ENCODE results near the gene CTNNA2.

Gene CTNNA2

GRCh38 chr2:80244905-80245584, 732.2 kb downstream of the CTNNA2 start:
- Histone ChIP-seq H2AFZ (ENCODE audit: low read depth, low read length) (no peak overlapping the region), H3K9ac (ENCODE audit: low read length) (no peak overlapping the region), H2BK15ac (ENCODE audit: low read depth, poor library complexity, severe bottlenecking) (no peak overlapping the region), H3K4me1 (ENCODE audit: control insufficient read depth, insufficient read depth, low read depth, low read length) (no peaks in the 10 kb centered on the region), H2BK12ac (ENCODE audit: low read length in 2 of 2) (no peak overlapping the region), H3K4ac (ENCODE audit: low read depth in 1 of 2, low read length in 2 of 2) (no peak overlapping the region), H2AK5ac (ENCODE audit: low read length, severe bottlenecking) (no peak overlapping the region), H3K79me1 (replicated peaks; ENCODE audit: low read length, poor library complexity, severe bottlenecking) (no peaks in the 10 kb centered on the region), H4K8ac (ENCODE audit: low read length) (no peak overlapping the region), H3K4me3 (ENCODE audit: insufficient read depth in 1 of 2, low read depth in 1 of 2, low read length in 2 of 2) (no peak overlapping the region), H3K18ac (ENCODE audit: low read depth in 1 of 2, low read length in 2 of 2) (no peak overlapping the region), H3K27me3 (ENCODE audit: control insufficient read depth in 1 of 2, insufficient read depth in 1 of 2, low read length in 2 of 2) (peaks cover 0 to 20% of the 10 kb centered on the region in 2 experiments), H3K36me3 (ENCODE audit: control insufficient read depth in 1 of 2, insufficient read depth in 2 of 2, low read depth in 1 of 2, low read length in 2 of 2) (no peaks in the 10 kb centered on the region), H2BK5ac (ENCODE audit: low read depth, low read length, poor library complexity, severe bottlenecking) (no peak overlapping the region), H4K91ac (ENCODE audit: low read length) (no peak overlapping the region), H3K14ac (ENCODE audit: low read length in 2 of 2) (no peak overlapping the region), H2BK120ac (ENCODE audit: low read depth, low read length) (no peak overlapping the region), H3K23ac (ENCODE audit: low read length in 2 of 2) (no peak overlapping the region), H3K9me3 (ENCODE audit: control insufficient read depth, low read length) (no peaks in the 10 kb centered on the region), H3K27ac (ENCODE audit: low read length, poor library complexity, severe bottlenecking) (no peak overlapping the region), H3K4me2 (ENCODE audit: low read length, poor library complexity, severe bottlenecking) (no peak overlapping the region)
- no peak for DNase-seq
- WGBS, result 85% methylated on average over 7 of the region's 8 CpGs

- no peak overlapping the region for H3K4me2 ChIP-seq (ENCODE audit: low read length, poor library complexity, severe bottlenecking)
- H3K4me1 ChIP-seq (ENCODE audit: control insufficient read depth, insufficient read depth, low read depth, low read length), result no peaks in the 10 kb centered on the region
- H3K18ac ChIP-seq (ENCODE audit: low read depth in 1 of 2, low read length in 2 of 2), result no peak overlapping the region
- DNase-seq, result no peak
- H4K8ac ChIP-seq (ENCODE audit: low read length), result no peak overlapping the region
- H3K4me3 ChIP-seq (ENCODE audit: insufficient read depth in 1 of 2, low read depth in 1 of 2, low read length in 2 of 2), result no peak overlapping the region
- H3K14ac ChIP-seq (ENCODE audit: low read length in 2 of 2), result no peak overlapping the region
- H3K9me3 ChIP-seq (ENCODE audit: control insufficient read depth, low read length), result no peaks in the 10 kb centered on the region
- no peak overlapping the region for H2AFZ ChIP-seq (ENCODE audit: low read depth, low read length)
- no peak overlapping the region for H2AK5ac ChIP-seq (ENCODE audit: low read length, severe bottlenecking)
- H3K27ac ChIP-seq (ENCODE audit: low read length, poor library complexity, severe bottlenecking), result no peak overlapping the region
- WGBS, result 86% methylated on average over 1 of the region's 1 CpG
- H2BK5ac ChIP-seq (ENCODE audit: low read depth, low read length, poor library complexity, severe bottlenecking), result no peak overlapping the region
- H2BK120ac ChIP-seq (ENCODE audit: low read depth, low read length), result no peak overlapping the region
- no peaks in the 10 kb centered on the region for H3K79me1 ChIP-seq (replicated peaks; ENCODE audit: low read length, poor library complexity, severe bottlenecking)
- H3K23ac ChIP-seq (ENCODE audit: low read length in 2 of 2), result no peak overlapping the region
- no peaks in the 10 kb centered on the region for H3K36me3 ChIP-seq (ENCODE audit: control insufficient read depth in 1 of 2, insufficient read depth in 2 of 2, low read depth in 1 of 2, low read length in 2 of 2)
- no peak overlapping the region for H4K91ac ChIP-seq (ENCODE audit: low read length)
- H3K27me3 ChIP-seq (ENCODE audit: control insufficient read depth in 1 of 2, insufficient read depth in 1 of 2, low read length in 2 of 2), result peaks cover 0 to 20% of the 10 kb centered on the region in 2 experiments
- no peak overlapping the region for H2BK12ac ChIP-seq (ENCODE audit: low read length in 2 of 2)
- no peak overlapping the region for H3K4ac ChIP-seq (ENCODE audit: low read depth in 1 of 2, low read length in 2 of 2)
- no peak overlapping the region for H3K9ac ChIP-seq (ENCODE audit: low read length)
- no peak overlapping the region for H2BK15ac ChIP-seq (ENCODE audit: low read depth, poor library complexity, severe bottlenecking)
These were observed 733.7 kb downstream of the CTNNA2 start for GRCh38 chr2:80246534-80246933.

- no peak overlapping the region for H3K18ac ChIP-seq (ENCODE audit: low read depth in 1 of 2, low read length in 2 of 2)
- no peak overlapping the region for H3K4me2 ChIP-seq (ENCODE audit: low read length, poor library complexity, severe bottlenecking)
- H3K4me1 ChIP-seq (ENCODE audit: control insufficient read depth, insufficient read depth, low read depth, low read length), result no peaks in the 10 kb centered on the region
- no peak overlapping the region for H2BK120ac ChIP-seq (ENCODE audit: low read depth, low read length)
- no peak overlapping the region for H3K4me3 ChIP-seq (ENCODE audit: insufficient read depth in 1 of 2, low read depth in 1 of 2, low read length in 2 of 2)
- H2AFZ ChIP-seq (ENCODE audit: low read depth, low read length), result no peak overlapping the region
- H3K9me3 ChIP-seq (ENCODE audit: control insufficient read depth, low read length), result no peaks in the 10 kb centered on the region
- H3K27me3 ChIP-seq (ENCODE audit: control insufficient read depth in 1 of 2, insufficient read depth in 1 of 2, low read length in 2 of 2), result peaks cover 0 to 20% of the 10 kb centered on the region in 2 experiments
- H4K8ac ChIP-seq (ENCODE audit: low read length), result no peak overlapping the region
- no peak overlapping the region for H3K23ac ChIP-seq (ENCODE audit: low read length in 2 of 2)
- no peak overlapping the region for H3K27ac ChIP-seq (ENCODE audit: low read length, poor library complexity, severe bottlenecking)
- DNase-seq, result no peak
- WGBS, result 33% methylated on average over 2 of the region's 3 CpGs
- H2BK5ac ChIP-seq (ENCODE audit: low read depth, low read length, poor library complexity, severe bottlenecking), result no peak overlapping the region
- H3K79me1 ChIP-seq (replicated peaks; ENCODE audit: low read length, poor library complexity, severe bottlenecking), result no peaks in the 10 kb centered on the region
- no peak overlapping the region for H2AK5ac ChIP-seq (ENCODE audit: low read length, severe bottlenecking)
- no peak overlapping the region for H3K4ac ChIP-seq (ENCODE audit: low read depth in 1 of 2, low read length in 2 of 2)
- no peak overlapping the region for H4K91ac ChIP-seq (ENCODE audit: low read length)
- H3K36me3 ChIP-seq (ENCODE audit: control insufficient read depth in 1 of 2, insufficient read depth in 2 of 2, low read depth in 1 of 2, low read length in 2 of 2), result no peaks in the 10 kb centered on the region
- H3K9ac ChIP-seq (ENCODE audit: low read length), result no peak overlapping the region
- no peak overlapping the region for H2BK15ac ChIP-seq (ENCODE audit: low read depth, poor library complexity, severe bottlenecking)
- no peak overlapping the region for H2BK12ac ChIP-seq (ENCODE audit: low read length in 2 of 2)
- H3K14ac ChIP-seq (ENCODE audit: low read length in 2 of 2), result no peak overlapping the region
These were observed 734.5 kb downstream of the CTNNA2 start for GRCh38 chr2:80247339-80247738.

GRCh38 chr2:80248146-80248545, 735.3 kb downstream of the CTNNA2 start:
- Histone ChIP-seq H3K4me3 (ENCODE audit: insufficient read depth in 1 of 2, low read depth in 1 of 2, low read length in 2 of 2) (no peak overlapping the region), H3K4me2 (ENCODE audit: low read length, poor library complexity, severe bottlenecking) (no peak overlapping the region), H2AFZ (ENCODE audit: low read depth, low read length) (no peak overlapping the region), H2BK120ac (ENCODE audit: low read depth, low read length) (no peak overlapping the region), H4K91ac (ENCODE audit: low read length) (no peak overlapping the region), H2AK5ac (ENCODE audit: low read length, severe bottlenecking) (no peak overlapping the region), H3K4me1 (ENCODE audit: control insufficient read depth, insufficient read depth, low read depth, low read length) (no peaks in the 10 kb centered on the region), H4K8ac (ENCODE audit: low read length) (no peak overlapping the region), H2BK12ac (ENCODE audit: low read length in 2 of 2) (no peak overlapping the region), H3K9me3 (ENCODE audit: control insufficient read depth, low read length) (no peaks in the 10 kb centered on the region), H3K27me3 (ENCODE audit: control insufficient read depth in 1 of 2, insufficient read depth in 1 of 2, low read length in 2 of 2) (peaks cover 0 to 14% of the 10 kb centered on the region in 2 experiments), H3K27ac (ENCODE audit: low read length, poor library complexity, severe bottlenecking) (no peak overlapping the region), H2BK15ac (ENCODE audit: low read depth, poor library complexity, severe bottlenecking) (no peak overlapping the region), H3K79me1 (replicated peaks; ENCODE audit: low read length, poor library complexity, severe bottlenecking) (no peaks in the 10 kb centered on the region), H3K36me3 (ENCODE audit: control insufficient read depth in 1 of 2, insufficient read depth in 2 of 2, low read depth in 1 of 2, low read length in 2 of 2) (no peaks in the 10 kb centered on the region), H2BK5ac (ENCODE audit: low read depth, low read length, poor library complexity, severe bottlenecking) (no peak overlapping the region), H3K23ac (ENCODE audit: low read length in 2 of 2) (no peak overlapping the region), H3K14ac (ENCODE audit: low read length in 2 of 2) (no peak overlapping the region), H3K4ac (ENCODE audit: low read depth in 1 of 2, low read length in 2 of 2) (no peak overlapping the region), H3K9ac (ENCODE audit: low read length) (no peak overlapping the region), H3K18ac (ENCODE audit: low read depth in 1 of 2, low read length in 2 of 2) (no peak overlapping the region)
- 74% methylated on average over 2 of the region's 3 CpGs for WGBS
- DNase-seq, result no peak
